Adrenal gland (tissue), 5 donors: ENCODE measurements around the gene C1GALT1C1.
A peak's percentile ranks its signal among the peaks of the same experiment; 100 is the strongest.

Experiments
- POLR2A ChIP-seq, 2 donors: fragments of 450-650 bp; IDR thresholded peaks; one replicate each; pipeline ENCODE4 v1.6.1; 2017; ENCODE audit warnings: antibody characterized with exemption in 2 of 2, mild to moderate bottlenecking in 2 of 2, moderate library complexity in 1 of 2
- TF ChIP-seq, protein P1 (sequence below), 6 experiments: fragments of 450-650 bp in 4 of 6; fragments of 200-600 bp in 2 of 6; sonication (generic) in 1 of 6; IDR thresholded peaks; 1 replicate in 5 of 6; 2 replicates in 1 of 6; pipeline versions ENCODE4 v1.5.1 to v1.8.0; 2016 to 2021; ENCODE audit warnings: antibody characterized with exemption in 6 of 6, mild to moderate bottlenecking in 2 of 6, moderate library complexity in 1 of 6
- donor health status: DM: no; HTN: no; CAD: no.

DNA sequence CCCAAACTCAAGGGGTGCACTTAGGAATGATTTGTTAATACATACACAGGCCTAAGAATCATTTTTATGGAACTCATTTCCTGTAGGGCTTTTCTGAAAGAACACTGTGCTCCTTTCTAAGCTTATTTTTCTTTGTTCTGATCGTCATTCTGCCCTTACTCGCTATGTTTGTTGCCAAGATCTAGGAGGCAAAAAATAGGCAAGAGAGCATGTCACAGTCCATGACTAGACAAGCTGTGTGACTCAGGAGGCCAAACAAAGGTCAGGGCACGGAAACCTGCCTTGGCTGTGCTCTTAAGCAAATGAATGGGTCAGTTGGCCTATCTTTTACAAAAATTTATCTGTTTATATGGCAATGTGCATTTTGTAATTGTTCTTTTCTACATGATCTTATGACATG lies 42.5 kb upstream of the C1GALT1C1 start:
- peak in 1 of 2 donors; percentile 36 for TF ChIP-seq POLR2A (IDR thresholded peaks at IDR 0.05)
- TF ChIP-seq, protein P1, sequence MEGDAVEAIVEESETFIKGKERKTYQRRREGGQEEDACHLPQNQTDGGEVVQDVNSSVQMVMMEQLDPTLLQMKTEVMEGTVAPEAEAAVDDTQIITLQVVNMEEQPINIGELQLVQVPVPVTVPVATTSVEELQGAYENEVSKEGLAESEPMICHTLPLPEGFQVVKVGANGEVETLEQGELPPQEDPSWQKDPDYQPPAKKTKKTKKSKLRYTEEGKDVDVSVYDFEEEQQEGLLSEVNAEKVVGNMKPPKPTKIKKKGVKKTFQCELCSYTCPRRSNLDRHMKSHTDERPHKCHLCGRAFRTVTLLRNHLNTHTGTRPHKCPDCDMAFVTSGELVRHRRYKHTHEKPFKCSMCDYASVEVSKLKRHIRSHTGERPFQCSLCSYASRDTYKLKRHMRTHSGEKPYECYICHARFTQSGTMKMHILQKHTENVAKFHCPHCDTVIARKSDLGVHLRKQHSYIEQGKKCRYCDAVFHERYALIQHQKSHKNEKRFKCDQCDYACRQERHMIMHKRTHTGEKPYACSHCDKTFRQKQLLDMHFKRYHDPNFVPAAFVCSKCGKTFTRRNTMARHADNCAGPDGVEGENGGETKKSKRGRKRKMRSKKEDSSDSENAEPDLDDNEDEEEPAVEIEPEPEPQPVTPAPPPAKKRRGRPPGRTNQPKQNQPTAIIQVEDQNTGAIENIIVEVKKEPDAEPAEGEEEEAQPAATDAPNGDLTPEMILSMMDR (IDR thresholded peaks at IDR 0.05), result no peak
